GM20000 (cell line): Measurements from ENCODE around the gene KRT81.
"Not testable (repeated sequence)": the region's sequence is repeated elsewhere in the genome, so short reads cannot be mapped to it uniquely, and the experiment has no call there.

Source experiments
- DNase-seq: peaks from one replicate; pipeline ENCODE4 v3.0.0; 2012; ENCODE audit warnings: low spot score
- CTCF ChIP-seq: IDR thresholded peaks from 2 replicates; pipeline ENCODE4 v1.5.1; 2012; ENCODE audit warnings: mild to moderate bottlenecking, control low read depth; ENCODE audit errors: extremely low read depth, missing control alignments

Gene KRT81

GRCh38 chr12:52255926-52256583 is 35.3 kb downstream of the KRT81 start:
- no peak for DNase-seq
- no peak for TF ChIP-seq CTCF

- DNase-seq: no peak
Measured at GRCh38 chr12:52254965-52255751, 36.2 kb downstream of the KRT81 start.

GRCh38 chr12:52254180-52254964 is 37.0 kb downstream of the KRT81 start:
- peak; percentile 12 for DNase-seq

More at GRCh38 chr12:52254965-52255751, 36.2 kb downstream of the KRT81 start:
- TF ChIP-seq CTCF: no peak

GRCh38 chr12:52253391-52254179 is 37.7 kb downstream of the KRT81 start:
- no peak for TF ChIP-seq CTCF
- no peak for DNase-seq

More at GRCh38 chr12:52254180-52254964, 37.0 kb downstream of the KRT81 start:
- no peak for TF ChIP-seq CTCF

GRCh38 chr12:52252728-52253343 is 38.5 kb downstream of the KRT81 start:
- no peak for TF ChIP-seq CTCF
- no peak for DNase-seq

GRCh38 chr12:52252175-52252615 is 39.1 kb downstream of the KRT81 start:
- peak; percentile 17 for TF ChIP-seq CTCF
- DNase-seq: not testable (repeated sequence)
